Vagina (tissue), 2 donors: Measurements from ENCODE around the gene ATOSB. TPM values are rescaled to one million over a fixed set of nuclear protein-coding genes. Genes with fewer than 3 reads are reported as not detected.

Source experiments
- DNase-seq, 2 donors: peaks; one replicate each; pipeline ENCODE4 v3.0.0-alpha.2; 2017; ENCODE audit errors: extremely low spot score in 2 of 2
- H3K27ac ChIP-seq: fragments of 200-600 bp; sonication (generic); one replicate; pipeline ENCODE4 v1.5.1; 2019
- H3K27me3 ChIP-seq: fragments of 200-600 bp; sonication (generic); one replicate; pipeline ENCODE4 v1.5.1; 2019
- H3K36me3 ChIP-seq, 2 donors: fragments of 200-600 bp; sonication (generic); one replicate each; pipeline ENCODE4 v1.5.1; 2017 to 2019
- H3K4me1 ChIP-seq: fragments of 200-600 bp; sonication (generic); one replicate; pipeline ENCODE4 v1.5.1; 2019
- H3K4me3 ChIP-seq, 2 donors: fragments of 200-600 bp; sonication (generic); 1 replicate in 1 of 2; 2 replicates in 1 of 2; pipeline ENCODE4 v1.5.1; 2016 to 2019
- H3K9me3 ChIP-seq: fragments of 200-600 bp; sonication (generic); one replicate; pipeline ENCODE4 v1.5.1; 2019
- CTCF ChIP-seq, 3 experiments: fragments of 450-650 bp in 2 of 3; fragments of 200-600 bp in 1 of 3; sonication (generic) in 1 of 3; IDR thresholded peaks; one replicate each; pipeline ENCODE4 v1.5.1; 2017 to 2019; ENCODE audit warnings: antibody characterized with exemption in 3 of 3, mild to moderate bottlenecking in 2 of 3, moderate library complexity in 2 of 3
- POLR2A ChIP-seq, 2 donors: fragments of 450-650 bp; IDR thresholded peaks; one replicate each; pipeline ENCODE4 v1.6.1; 2017; ENCODE audit warnings: antibody characterized with exemption in 2 of 2, mild to moderate bottlenecking in 2 of 2, moderate library complexity in 2 of 2
- POLR2AphosphoS5 ChIP-seq, 2 donors: sonication (generic); formaldehyde crosslinking; IDR thresholded peaks; one replicate each; pipeline ENCODE4 v1.9.0; 2017; ENCODE audit warnings: antibody characterized with exemption in 2 of 2, mild to moderate bottlenecking in 2 of 2, low read depth in 1 of 2; ENCODE audit not compliant: insufficient read depth in 1 of 2
- intact Hi-C: fragments of 100-400 bp; cut with DNase I; formaldehyde crosslinking; loops from one replicate; pipeline ENCODE4 v1.15.1; 2023
- total RNA-seq: library from RNA; depleted of rRNA; stranded (reverse); fragments of >200 nt; gene quantifications from one replicate; pipeline ENCODE4 v1.2.3, GENCODE V29; 2016

Gene ATOSB
- total RNA-seq, 1 donor from 2014 or later = 11.5 TPM

GRCh38 chr9:35085078-35085477 is 30.6 kb downstream of the ATOSB start:
- no peak overlapping the region for H3K4me3 ChIP-seq
- intact Hi-C loops = no loop called here
- peaks cover 0 to 25% of the 10 kb centered on the region in 2 donors for H3K36me3 ChIP-seq
- TF ChIP-seq POLR2AphosphoS5 (IDR thresholded peaks at IDR 0.05; ENCODE audit: insufficient read depth in 1 of 2, low read depth in 1 of 2) (no peak), CTCF (IDR thresholded peaks at IDR 0.05) (no peak), POLR2A (IDR thresholded peaks at IDR 0.05) (no peak)
- H3K27ac ChIP-seq = no peak overlapping the region
- H3K27me3 ChIP-seq = no peaks in the 10 kb centered on the region
- no peaks in the 10 kb centered on the region for H3K9me3 ChIP-seq
- DNase-seq = no peak
- no peaks in the 10 kb centered on the region for H3K4me1 ChIP-seq

- no peaks in the 10 kb centered on the region for H3K9me3 ChIP-seq
- H3K27me3 ChIP-seq = no peaks in the 10 kb centered on the region
- peaks cover 17% of the 10 kb centered on the region for H3K4me1 ChIP-seq
- no peak for DNase-seq
- peak within 1 kb of the TSS; percentile 84 for H3K27ac ChIP-seq
- intact Hi-C loops = no loop called here
- no peaks in the 10 kb centered on the region for H3K36me3 ChIP-seq
- peak within 1 kb of the TSS; percentile 67 to 90 for H3K4me3 ChIP-seq
- TF ChIP-seq POLR2AphosphoS5 (IDR thresholded peaks at IDR 0.05; ENCODE audit: insufficient read depth in 1 of 2, low read depth in 1 of 2) (peak; percentile 86 to 95), POLR2A (IDR thresholded peaks at IDR 0.05) (no peak)
These were observed 36.0 kb downstream of the ATOSB start, which contains the start of gene FANCG for GRCh38 chr9:35079426-35080341. FANCG (minus strand) TSS chr9:35079942; CDS start chr9:35079524, 418 bp downstream.

- intact Hi-C loops = no loop called here
- Histone ChIP-seq H3K4me3 (peak overlapping the region; percentile 67 to 90), H3K4me1 (peaks cover 17% of the 10 kb centered on the region), H3K36me3 (no peaks in the 10 kb centered on the region), H3K9me3 (no peaks in the 10 kb centered on the region), H3K27me3 (no peaks in the 10 kb centered on the region), H3K27ac (peak overlapping the region; percentile 84)
- TF ChIP-seq POLR2A (IDR thresholded peaks at IDR 0.05) = no peak
- no peak for TF ChIP-seq POLR2AphosphoS5 (IDR thresholded peaks at IDR 0.05; ENCODE audit: insufficient read depth in 1 of 2, low read depth in 1 of 2)
- TF ChIP-seq CTCF (IDR thresholded peaks at IDR 0.05) = no peak
- DNase-seq = no peak
These were observed 36.6 kb downstream of the ATOSB start for GRCh38 chr9:35079041-35079425.

- DNase-seq = no peak
- TF ChIP-seq POLR2AphosphoS5 (IDR thresholded peaks at IDR 0.05; ENCODE audit: insufficient read depth in 1 of 2, low read depth in 1 of 2) (no peak), CTCF (IDR thresholded peaks at IDR 0.05) (no peak), POLR2A (IDR thresholded peaks at IDR 0.05) (no peak)
- intact Hi-C loops = no loop called here
These were observed 37.6 kb downstream of the ATOSB start for GRCh38 chr9:35078066-35078465.

GRCh38 chr9:35076848-35077247 is 38.8 kb downstream of the ATOSB start:
- no peak for DNase-seq
- Histone ChIP-seq H3K4me1 (peaks cover 24% of the 10 kb centered on the region), H3K36me3 (no peaks in the 10 kb centered on the region), H3K27me3 (no peaks in the 10 kb centered on the region), H3K4me3 (no peak overlapping the region), H3K9me3 (no peaks in the 10 kb centered on the region), H3K27ac (no peak overlapping the region)
- TF ChIP-seq POLR2A (IDR thresholded peaks at IDR 0.05) (no peak), CTCF (IDR thresholded peaks at IDR 0.05) (no peak), POLR2AphosphoS5 (IDR thresholded peaks at IDR 0.05; ENCODE audit: insufficient read depth in 1 of 2, low read depth in 1 of 2) (no peak)
- intact Hi-C loops = no loop called here

More at GRCh38 chr9:35078066-35078465, 37.6 kb downstream of the ATOSB start:
- Histone ChIP-seq H3K36me3 (no peaks in the 10 kb centered on the region), H3K4me1 (peaks cover 20% of the 10 kb centered on the region), H3K9me3 (no peaks in the 10 kb centered on the region), H3K4me3 (no peak overlapping the region), H3K27me3 (no peaks in the 10 kb centered on the region), H3K27ac (no peak overlapping the region)
